ENCODE measurements around the gene MRTFB. TPM values are rescaled to one million over a fixed set of nuclear protein-coding genes. Genes with fewer than 3 reads are reported as not detected.

The MRTFB gene
- total and polyA plus RNA-seq, 2 of the 13 experiments (the other 11 are each of a cell fraction or from before 2014, with no cell fraction given): 11.4 to 14.0 TPM

- intact Hi-C loops (cut with micrococcal nuclease; ENCODE audit: unreplicated experiment): no loop called here
- H3K4me1 ChIP-seq (ENCODE audit: insufficient read depth, low read length): peaks cover 31% of the 10 kb centered on the region
- no peak for FAIRE-seq
- H3K36me3 ChIP-seq (replicated peaks in 1 of 2; ENCODE audit: control insufficient read depth in 1 of 2, insufficient read depth in 2 of 2, low read length in 2 of 2): no peaks in the 10 kb centered on the region
- ATAC-seq: no peak
- ChIA-PET POLR2A (interaction anchor here (1.6 kb wide), 1 partner anchor 22 kb away, joined by 3 read pairs; no protein-coding TSS in a partner anchor), CTCF (ENCODE audit: low intra/inter-chr PET ratio, low total read pairs) (no interaction called here)
- H2AFZ ChIP-seq (ENCODE audit: low read length): no peak overlapping the region
- no peak overlapping the region for H3K4me3 ChIP-seq (replicated peaks in 1 of 3; ENCODE audit: insufficient read depth in 1 of 3, low read depth in 2 of 3, low read length in 3 of 3)
- no peak for DNase-seq (ENCODE audit: low spot score)
- no peak overlapping the region for H3K27ac ChIP-seq (ENCODE audit: extremely low read length, insufficient read depth, low read length)
- in situ Hi-C loops (cut with HindIII; ENCODE audit: extremely low pct_ligation_motif_present, low pct_unique_long_range_greater_than_20kb): no loop called here
- peaks cover 24% of the 10 kb centered on the region for H3K79me2 ChIP-seq (ENCODE audit: insufficient read depth, low read length)
- no peaks in the 10 kb centered on the region for H3K27me3 ChIP-seq (ENCODE audit: control insufficient read depth in 1 of 2, insufficient read depth in 2 of 2, low read length in 2 of 2)
- 96% methylated on average over 5 of the region's 5 CpGs for WGBS (ENCODE audit: low lambda C conversion rate)
- no peaks in the 10 kb centered on the region for H4K20me1 ChIP-seq (ENCODE audit: insufficient read depth, low read length)
- no peak overlapping the region for H3K4me2 ChIP-seq (ENCODE audit: low read depth, low read length)
- no peak overlapping the region for H3K9ac ChIP-seq (ENCODE audit: insufficient read depth, low read depth, low read length)
- no peaks in the 10 kb centered on the region for H3K9me3 ChIP-seq (ENCODE audit: low read length)
- no TSS peak for BruUV-seq (replicated peaks)
- TF ChIP-seq ZNF556 (CRISPR knock-in tag; IDR thresholded peaks at IDR 0.05; ENCODE audit: borderline replicate concordance): no peak
- TF ChIP-seq TCF7 (IDR thresholded peaks at IDR 0.05; ENCODE audit: low read depth): no peak
- TF ChIP-seq PBX3 (CRISPR knock-in tag; IDR thresholded peaks at IDR 0.05; ENCODE audit: borderline replicate concordance): no peak
- TF ChIP-seq, protein P1, sequence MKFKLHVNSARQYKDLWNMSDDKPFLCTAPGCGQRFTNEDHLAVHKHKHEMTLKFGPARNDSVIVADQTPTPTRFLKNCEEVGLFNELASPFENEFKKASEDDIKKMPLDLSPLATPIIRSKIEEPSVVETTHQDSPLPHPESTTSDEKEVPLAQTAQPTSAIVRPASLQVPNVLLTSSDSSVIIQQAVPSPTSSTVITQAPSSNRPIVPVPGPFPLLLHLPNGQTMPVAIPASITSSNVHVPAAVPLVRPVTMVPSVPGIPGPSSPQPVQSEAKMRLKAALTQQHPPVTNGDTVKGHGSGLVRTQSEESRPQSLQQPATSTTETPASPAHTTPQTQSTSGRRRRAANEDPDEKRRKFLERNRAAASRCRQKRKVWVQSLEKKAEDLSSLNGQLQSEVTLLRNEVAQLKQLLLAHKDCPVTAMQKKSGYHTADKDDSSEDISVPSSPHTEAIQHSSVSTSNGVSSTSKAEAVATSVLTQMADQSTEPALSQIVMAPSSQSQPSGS (CRISPR knock-in tag; IDR thresholded peaks at IDR 0.05): no peak
- no peak for TF ChIP-seq TEAD2 (CRISPR knock-in tag; IDR thresholded peaks at IDR 0.05)
- TF ChIP-seq ZZZ3 (CRISPR knock-in tag; IDR thresholded peaks at IDR 0.05; ENCODE audit: borderline replicate concordance): no peak
- no peak for TF ChIP-seq PRMT3 (CRISPR knock-in tag; IDR thresholded peaks at IDR 0.05; ENCODE audit: borderline replicate concordance, low read depth)
- TF ChIP-seq, protein P2, sequence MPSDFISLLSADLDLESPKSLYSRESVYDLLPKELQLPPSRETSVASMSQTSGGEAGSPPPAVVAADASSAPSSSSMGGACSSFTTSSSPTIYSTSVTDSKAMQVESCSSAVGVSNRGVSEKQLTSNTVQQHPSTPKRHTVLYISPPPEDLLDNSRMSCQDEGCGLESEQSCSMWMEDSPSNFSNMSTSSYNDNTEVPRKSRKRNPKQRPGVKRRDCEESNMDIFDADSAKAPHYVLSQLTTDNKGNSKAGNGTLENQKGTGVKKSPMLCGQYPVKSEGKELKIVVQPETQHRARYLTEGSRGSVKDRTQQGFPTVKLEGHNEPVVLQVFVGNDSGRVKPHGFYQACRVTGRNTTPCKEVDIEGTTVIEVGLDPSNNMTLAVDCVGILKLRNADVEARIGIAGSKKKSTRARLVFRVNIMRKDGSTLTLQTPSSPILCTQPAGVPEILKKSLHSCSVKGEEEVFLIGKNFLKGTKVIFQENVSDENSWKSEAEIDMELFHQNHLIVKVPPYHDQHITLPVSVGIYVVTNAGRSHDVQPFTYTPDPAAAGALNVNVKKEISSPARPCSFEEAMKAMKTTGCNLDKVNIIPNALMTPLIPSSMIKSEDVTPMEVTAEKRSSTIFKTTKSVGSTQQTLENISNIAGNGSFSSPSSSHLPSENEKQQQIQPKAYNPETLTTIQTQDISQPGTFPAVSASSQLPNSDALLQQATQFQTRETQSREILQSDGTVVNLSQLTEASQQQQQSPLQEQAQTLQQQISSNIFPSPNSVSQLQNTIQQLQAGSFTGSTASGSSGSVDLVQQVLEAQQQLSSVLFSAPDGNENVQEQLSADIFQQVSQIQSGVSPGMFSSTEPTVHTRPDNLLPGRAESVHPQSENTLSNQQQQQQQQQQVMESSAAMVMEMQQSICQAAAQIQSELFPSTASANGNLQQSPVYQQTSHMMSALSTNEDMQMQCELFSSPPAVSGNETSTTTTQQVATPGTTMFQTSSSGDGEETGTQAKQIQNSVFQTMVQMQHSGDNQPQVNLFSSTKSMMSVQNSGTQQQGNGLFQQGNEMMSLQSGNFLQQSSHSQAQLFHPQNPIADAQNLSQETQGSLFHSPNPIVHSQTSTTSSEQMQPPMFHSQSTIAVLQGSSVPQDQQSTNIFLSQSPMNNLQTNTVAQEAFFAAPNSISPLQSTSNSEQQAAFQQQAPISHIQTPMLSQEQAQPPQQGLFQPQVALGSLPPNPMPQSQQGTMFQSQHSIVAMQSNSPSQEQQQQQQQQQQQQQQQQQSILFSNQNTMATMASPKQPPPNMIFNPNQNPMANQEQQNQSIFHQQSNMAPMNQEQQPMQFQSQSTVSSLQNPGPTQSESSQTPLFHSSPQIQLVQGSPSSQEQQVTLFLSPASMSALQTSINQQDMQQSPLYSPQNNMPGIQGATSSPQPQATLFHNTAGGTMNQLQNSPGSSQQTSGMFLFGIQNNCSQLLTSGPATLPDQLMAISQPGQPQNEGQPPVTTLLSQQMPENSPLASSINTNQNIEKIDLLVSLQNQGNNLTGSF (CRISPR knock-in tag; IDR thresholded peaks at IDR 0.05): no peak
- TF ChIP-seq PCBP1 (IDR thresholded peaks at IDR 0.05; ENCODE audit: borderline replicate concordance, low read depth, low read length): no peak
- no peak for TF ChIP-seq KDM4B (CRISPR knock-in tag; IDR thresholded peaks at IDR 0.05)
- TF ChIP-seq ZHX1 (CRISPR knock-in tag; IDR thresholded peaks at IDR 0.05; ENCODE audit: low read depth): no peak
- no peak for TF ChIP-seq CTCF (CRISPR knock-in tag; IDR thresholded peaks at IDR 0.05)
These were observed 57.0 kb downstream of the MRTFB start for GRCh38 chr16:14128097-14128496.

Data from HepG2 (cell line).